ENCODE measurements around the gene PHF23.

Gene PHF23

DNA sequence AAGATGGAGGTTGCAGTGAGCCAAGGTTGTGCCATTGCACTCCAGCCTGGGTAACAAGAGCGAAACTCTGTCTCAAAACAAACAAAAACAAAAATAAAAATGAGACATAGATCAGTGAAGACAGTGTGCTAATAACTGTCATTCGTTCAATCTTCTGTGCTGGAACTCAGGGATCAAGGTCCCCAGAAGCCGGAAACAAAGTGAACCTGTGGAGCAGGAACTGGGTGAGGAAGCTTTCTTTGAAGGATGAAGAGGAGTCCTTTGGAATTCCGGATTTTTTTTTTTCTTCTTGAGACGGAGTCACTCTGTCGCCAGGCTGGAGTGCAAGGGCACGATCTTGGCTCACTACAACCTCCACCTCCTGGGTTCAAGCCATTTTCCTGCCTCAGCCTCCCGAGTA lies 40.2 kb upstream of the PHF23 start:
- Histone ChIP-seq H3K79me2 (no peaks in the 10 kb centered on the region), H3K4me2 (ENCODE audit: low read length) (no peak overlapping the region), H3K36me3 (ENCODE audit: control insufficient read depth, insufficient read depth, low read length) (no peaks in the 10 kb centered on the region), H3K9me3 (ENCODE audit: control insufficient read depth, low read length) (no peaks in the 10 kb centered on the region), H3K27ac (no peak overlapping the region), H2AFZ (no peak overlapping the region), H3K9ac (no peak overlapping the region), H3K4me3 (ENCODE audit: low read depth, low read length) (no peak overlapping the region), H3K27me3 (ENCODE audit: control insufficient read depth, insufficient read depth, low read length) (no peaks in the 10 kb centered on the region), H3K4me1 (peaks cover 12% of the 10 kb centered on the region)
- TF ChIP-seq, protein P1, sequence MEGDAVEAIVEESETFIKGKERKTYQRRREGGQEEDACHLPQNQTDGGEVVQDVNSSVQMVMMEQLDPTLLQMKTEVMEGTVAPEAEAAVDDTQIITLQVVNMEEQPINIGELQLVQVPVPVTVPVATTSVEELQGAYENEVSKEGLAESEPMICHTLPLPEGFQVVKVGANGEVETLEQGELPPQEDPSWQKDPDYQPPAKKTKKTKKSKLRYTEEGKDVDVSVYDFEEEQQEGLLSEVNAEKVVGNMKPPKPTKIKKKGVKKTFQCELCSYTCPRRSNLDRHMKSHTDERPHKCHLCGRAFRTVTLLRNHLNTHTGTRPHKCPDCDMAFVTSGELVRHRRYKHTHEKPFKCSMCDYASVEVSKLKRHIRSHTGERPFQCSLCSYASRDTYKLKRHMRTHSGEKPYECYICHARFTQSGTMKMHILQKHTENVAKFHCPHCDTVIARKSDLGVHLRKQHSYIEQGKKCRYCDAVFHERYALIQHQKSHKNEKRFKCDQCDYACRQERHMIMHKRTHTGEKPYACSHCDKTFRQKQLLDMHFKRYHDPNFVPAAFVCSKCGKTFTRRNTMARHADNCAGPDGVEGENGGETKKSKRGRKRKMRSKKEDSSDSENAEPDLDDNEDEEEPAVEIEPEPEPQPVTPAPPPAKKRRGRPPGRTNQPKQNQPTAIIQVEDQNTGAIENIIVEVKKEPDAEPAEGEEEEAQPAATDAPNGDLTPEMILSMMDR (IDR thresholded peaks at IDR 0.05): no peak

DNA sequence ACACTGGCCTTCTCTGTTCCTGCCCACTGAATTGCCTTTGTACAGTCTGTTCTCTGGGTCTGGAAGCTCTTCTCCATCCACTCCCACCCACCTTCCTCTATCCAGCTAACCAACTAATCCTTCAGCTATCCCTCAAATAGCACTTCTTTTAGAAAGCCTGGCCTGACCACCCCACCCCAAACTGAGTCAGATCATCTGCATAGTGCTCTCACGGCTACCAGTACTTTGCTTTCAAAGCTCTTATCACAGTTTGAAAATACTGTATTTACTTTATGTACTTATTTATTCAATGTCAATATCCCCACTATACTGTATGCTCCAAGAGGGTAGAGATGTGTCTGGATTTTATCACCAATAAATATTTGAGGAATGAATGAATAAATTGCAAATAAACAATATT lies 27.5 kb upstream of the PHF23 start:
- Histone ChIP-seq H2AFZ (no peak overlapping the region), H3K27me3 (ENCODE audit: control insufficient read depth, insufficient read depth, low read length) (no peaks in the 10 kb centered on the region), H3K27ac (no peak overlapping the region), H3K4me1 (peaks cover 9% of the 10 kb centered on the region), H3K4me2 (ENCODE audit: low read length) (no peak overlapping the region), H3K9ac (no peak overlapping the region), H3K9me3 (ENCODE audit: control insufficient read depth, low read length) (no peaks in the 10 kb centered on the region), H3K79me2 (no peaks in the 10 kb centered on the region), H3K36me3 (ENCODE audit: control insufficient read depth, insufficient read depth, low read length) (no peaks in the 10 kb centered on the region), H3K4me3 (ENCODE audit: low read depth, low read length) (no peak overlapping the region)
- TF ChIP-seq, protein P1 (IDR thresholded peaks at IDR 0.05): no peak

DNA sequence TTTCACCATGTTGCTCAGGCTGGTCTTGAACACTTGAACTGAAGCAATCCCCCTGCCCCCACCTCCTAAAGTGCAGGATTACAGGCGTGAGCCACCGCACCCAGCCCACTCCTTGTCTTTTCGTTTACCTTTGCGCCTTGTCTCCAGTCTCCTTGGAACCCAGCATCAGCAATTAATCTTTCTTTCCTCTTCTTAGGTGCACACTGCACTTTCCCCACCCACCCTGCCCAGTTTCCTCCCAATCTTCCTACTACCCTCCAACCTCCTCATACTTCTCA lies 24.5 kb upstream of the PHF23 start:
- Histone ChIP-seq H3K36me3 (ENCODE audit: control insufficient read depth, insufficient read depth, low read length) (no peaks in the 10 kb centered on the region), H3K9ac (no peak overlapping the region), H2AFZ (no peak overlapping the region), H3K4me3 (ENCODE audit: low read depth, low read length) (no peak overlapping the region), H3K27me3 (ENCODE audit: control insufficient read depth, insufficient read depth, low read length) (no peaks in the 10 kb centered on the region), H3K79me2 (peaks cover 11% of the 10 kb centered on the region), H3K9me3 (ENCODE audit: control insufficient read depth, low read length) (no peaks in the 10 kb centered on the region), H3K4me2 (ENCODE audit: low read length) (peak overlapping the region; percentile 99), H3K4me1 (peaks cover 15% of the 10 kb centered on the region), H3K27ac (no peak overlapping the region)
- TF ChIP-seq, protein P1 (IDR thresholded peaks at IDR 0.05): no peak

DNA sequence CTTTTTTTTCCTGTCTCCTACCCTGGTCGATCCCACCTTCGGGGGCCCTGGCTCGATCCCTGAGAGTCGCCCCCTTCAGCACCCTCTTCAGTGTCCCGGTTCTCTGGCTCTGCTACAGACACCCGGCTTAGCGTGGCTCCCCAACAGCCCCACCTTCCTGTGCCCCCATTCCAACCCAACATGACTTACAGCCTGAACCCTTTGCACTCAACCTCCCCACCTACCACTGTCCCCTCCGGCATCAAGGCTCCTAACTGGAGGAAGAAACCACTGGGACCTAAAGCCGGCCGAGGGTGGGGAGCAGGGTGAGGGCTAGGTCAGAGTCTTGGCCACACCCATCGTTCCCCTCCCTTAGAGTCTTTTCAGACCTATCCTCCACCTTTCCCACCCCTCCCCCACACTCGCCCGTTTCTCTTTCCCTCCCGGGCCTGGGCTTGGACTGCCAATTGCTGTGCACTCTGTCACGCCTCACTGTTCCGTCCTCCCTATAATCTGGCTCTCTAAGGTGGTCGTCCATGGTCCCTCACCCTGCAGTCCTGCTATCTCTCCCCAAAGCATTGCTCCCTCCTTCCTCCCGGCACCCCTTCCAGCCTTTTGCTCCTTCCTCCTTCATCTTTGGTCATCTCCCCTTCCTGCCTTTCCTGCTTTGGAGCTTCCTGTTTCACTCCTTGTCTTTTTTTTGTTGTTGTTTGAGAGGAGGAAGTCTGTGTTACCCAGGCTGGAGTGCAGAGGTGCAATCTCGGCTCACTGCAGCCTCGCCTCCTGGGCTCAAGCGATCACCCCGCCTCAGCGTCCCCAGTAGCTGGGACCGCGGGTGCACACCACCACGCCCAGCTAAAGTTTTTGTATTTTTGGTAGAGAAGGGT lies 23.9 kb upstream of the PHF23 start:
- H3K9ac ChIP-seq: peak overlapping the region; percentile 90
- H2AFZ ChIP-seq: peak overlapping the region; percentile 97
- TF ChIP-seq, protein P1 (IDR thresholded peaks at IDR 0.05): no peak
- no peaks in the 10 kb centered on the region for H3K36me3 ChIP-seq (ENCODE audit: control insufficient read depth, insufficient read depth, low read length)
- H3K4me1 ChIP-seq: peaks cover 15% of the 10 kb centered on the region
- H3K9me3 ChIP-seq (ENCODE audit: control insufficient read depth, low read length): no peaks in the 10 kb centered on the region
- peak overlapping the region; percentile 99 for H3K27ac ChIP-seq
- peak overlapping the region; percentile 99 for H3K4me2 ChIP-seq (ENCODE audit: low read length)
- H3K4me3 ChIP-seq (ENCODE audit: low read depth, low read length): peak overlapping the region; percentile 83
- H3K79me2 ChIP-seq: peaks cover 11% of the 10 kb centered on the region
- no peaks in the 10 kb centered on the region for H3K27me3 ChIP-seq (ENCODE audit: control insufficient read depth, insufficient read depth, low read length)

Data from parathyroid adenoma (tissue), 2 donors.